H1 (cell line): ENCODE measurements around the gene ISM1. TPM values are rescaled to one million over a fixed set of nuclear protein-coding genes. Genes with fewer than 3 reads are reported as not detected.

Source experiments
- BACH1 ChIP-seq: IDR thresholded peaks from 2 replicates; pipeline ENCODE4 v1.6.1; 2012; ENCODE audit warnings: low read length, improper control_type of control experiment
- BCL11A ChIP-seq, 2 experiments: IDR thresholded peaks; one replicate each; pipeline ENCODE4 v1.6.1; 2011; ENCODE audit warnings: low read depth in 2 of 2, low read length in 2 of 2, mild to moderate bottlenecking in 2 of 2
- SRF ChIP-seq: IDR thresholded peaks from 2 replicates; pipeline ENCODE4 v1.6.1; 2011; ENCODE audit warnings: mild to moderate bottlenecking, low read depth, low read length, moderate library complexity
- USF2 ChIP-seq: IDR thresholded peaks from 2 replicates; pipeline ENCODE4 v1.6.1; 2011; ENCODE audit warnings: low read length, improper control_type of control experiment
- polyA plus RNA-seq, 7 experiments: library from polyadenylated mRNA; depleted of rRNA in 3 of 7; stranded (reverse) in 5 of 7; unstranded in 2 of 7; fragments of >200 nt in 5 of 7; fragments of 200-250 nt in 2 of 7; gene quantifications; 1 replicate in 5 of 7; 2 replicates in 1 of 7; 4 replicates in 1 of 7; pipeline versions ENCODE4 v1.2.1 to v1.2.3, GENCODE V29; 2011 to 2013; ENCODE audit warnings: missing spikeins in 2 of 7, mixed read lengths in 2 of 7
- total RNA-seq: library from RNA; stranded (reverse); fragmentation: NEBNext Ultra II Directional; extraction: Animal tissue kit (Norgen Biotek cat#: 25700); gene quantifications from 2 replicates; pipeline ENCODE4 v1.2.1, GENCODE V29; 2021

The ISM1 gene
- total and polyA plus RNA-seq, 2 of the 8 experiments (the other 6 are each of a cell fraction or from before 2014, with no cell fraction given), result 0.62 to 0.97 TPM

- TF ChIP-seq USF2 (no peak), BACH1 (no peak), BCL11A (IDR thresholded peaks at IDR 0.05; ENCODE audit: low read depth in 2 of 2, low read length in 2 of 2) (no peak), SRF (no peak)
- TF ChIP-seq, all 59 proteins: peak for 0
Observed at GRCh38 chr20:13207016-13207415, 14.1 kb upstream of the ISM1 start (continued).
